IMR-90 (cell line): Measurements from ENCODE around the gene EPB41L2. TPM values are rescaled to one million over a fixed set of nuclear protein-coding genes. Genes with fewer than 3 reads are reported as not detected.
A peak's percentile ranks its signal among the peaks of the same experiment; 100 is the strongest.

ENCODE experiments used
- ATAC-seq: fragments of 200-7000 bp; cut with Tn5 transposase; 2 replicates; pipeline ENCODE4 v1.9.1; 2020; ENCODE audit warnings: low read depth, mild to moderate bottlenecking, moderate library complexity
- BruUV-seq: library from RNA; stranded (reverse); fragments of 400-500 nt; replicated peaks from 2 replicates; lab custom pipeline; 2021; lab: Mats Ljungman, UMichigan
- CTCF ChIA-PET: fragments of 300-600 bp; formaldehyde crosslinking; extraction: SDS; loops from one replicate; lab custom pipeline; 2021; ENCODE audit warnings: antibody characterized with exemption; lab: Yijun Ruan, JAX
- POLR2A ChIA-PET: fragments of 300-600 bp; sonication (Branson Sonifier 250); formaldehyde crosslinking; loops from one replicate; lab custom pipeline; 2022; ENCODE audit warnings: antibody characterized with exemption; ENCODE audit not compliant: unreplicated experiment; lab: Charles Lee
- DNase-seq: peaks from one replicate; pipeline ENCODE4 v3.0.0; 2013
- H2AFZ ChIP-seq: replicated peaks from 2 replicates; pipeline ENCODE3; 2013; ENCODE audit warnings: low read length, mild to moderate bottlenecking; ENCODE audit not compliant: poor library complexity
- H2AK5ac ChIP-seq: 2 replicates; pipeline ENCODE4 v1.6.1; 2013; ENCODE audit warnings: low read depth, low read length, inconsistent platforms
- H2AK9ac ChIP-seq: replicated peaks from 2 replicates; pipeline ENCODE3; 2013; ENCODE audit warnings: mild to moderate bottlenecking, low read depth, low read length, moderate library complexity; ENCODE audit not compliant: poor library complexity
- H2BK120ac ChIP-seq: 2 replicates; pipeline ENCODE4 v1.6.1; 2013; ENCODE audit warnings: low read depth, low read length, inconsistent platforms
- H2BK15ac ChIP-seq: 3 replicates; pipeline ENCODE4 v1.6.1; 2013; ENCODE audit warnings: low read depth, low read length, inconsistent platforms
- H2BK20ac ChIP-seq: 2 replicates; pipeline ENCODE4 v1.6.1; 2013; ENCODE audit warnings: low read depth, mild to moderate bottlenecking, inconsistent platforms, low read length, moderate library complexity
- H2BK5ac ChIP-seq: 2 replicates; pipeline ENCODE4 v1.6.1; 2013; ENCODE audit warnings: mild to moderate bottlenecking, low read depth, low read length, inconsistent platforms; ENCODE audit not compliant: poor library complexity, severe bottlenecking
- H3K14ac ChIP-seq: replicated peaks from 2 replicates; pipeline ENCODE4 v1.6.1; 2013; ENCODE audit warnings: low read depth, low read length, inconsistent platforms
- H3K18ac ChIP-seq: 2 replicates; pipeline ENCODE4 v1.6.1; 2013; ENCODE audit warnings: low read depth, low read length, control low read depth
- H3K23ac ChIP-seq: 2 replicates; pipeline ENCODE4 v1.6.1; 2013; ENCODE audit warnings: low read depth, low read length, inconsistent platforms
- H3K27ac ChIP-seq: 2 replicates; pipeline ENCODE4 v1.5.1; 2013; ENCODE audit warnings: mild to moderate bottlenecking, control low read depth, low read length; ENCODE audit not compliant: insufficient read depth
- H3K27me3 ChIP-seq: 2 replicates; pipeline ENCODE4 v1.6.1; 2013; ENCODE audit warnings: low read length; ENCODE audit not compliant: control insufficient read depth, insufficient read depth
- H3K36me3 ChIP-seq: 2 replicates; pipeline ENCODE4 v1.6.1; 2013; ENCODE audit warnings: low read length, mixed read lengths; ENCODE audit not compliant: control insufficient read depth, insufficient read depth
- H3K4ac ChIP-seq: 2 replicates; pipeline ENCODE4 v1.6.1; 2013; ENCODE audit warnings: low read depth, low read length, inconsistent platforms
- H3K4me1 ChIP-seq: 2 replicates; pipeline ENCODE4 v1.6.1; 2013; ENCODE audit warnings: low read length, mixed read lengths; ENCODE audit not compliant: control insufficient read depth, insufficient read depth
- H3K4me2 ChIP-seq: 2 replicates; pipeline ENCODE4 v1.6.1; 2013; ENCODE audit warnings: low read depth, mild to moderate bottlenecking, control low read depth, low read length, moderate library complexity
- H3K4me3 ChIP-seq: 2 replicates; pipeline ENCODE4 v1.5.1; 2013; ENCODE audit warnings: low read depth, mild to moderate bottlenecking, control low read depth, low read length, moderate library complexity; ENCODE audit not compliant: insufficient read depth
- H3K56ac ChIP-seq: 2 replicates; pipeline ENCODE4 v1.6.1; 2013; ENCODE audit warnings: low read length, inconsistent platforms; ENCODE audit not compliant: insufficient read depth; ENCODE audit errors: extremely low read depth
- H3K79me1 ChIP-seq, 2 experiments: 2 replicates each; pipeline ENCODE4 v1.6.1; 2013; ENCODE audit warnings: low read length in 2 of 2, inconsistent platforms in 1 of 2, low read depth in 1 of 2
- H3K9ac ChIP-seq: 2 replicates; pipeline ENCODE4 v1.6.1; 2013; ENCODE audit warnings: low read depth, low read length, control low read depth
- H3K9me1 ChIP-seq: 2 replicates; pipeline ENCODE4 v1.6.1; 2013; ENCODE audit warnings: low read length, inconsistent platforms; ENCODE audit not compliant: insufficient read depth
- H3K9me3 ChIP-seq: 2 replicates; pipeline ENCODE4 v1.6.1; 2013; ENCODE audit warnings: low read length; ENCODE audit not compliant: control insufficient read depth, insufficient read depth
- H4K20me1 ChIP-seq: 2 replicates; pipeline ENCODE4 v1.6.1; 2013; ENCODE audit warnings: low read length, inconsistent platforms; ENCODE audit not compliant: insufficient read depth
- H4K5ac ChIP-seq: 2 replicates; pipeline ENCODE4 v1.6.1; 2013; ENCODE audit warnings: mild to moderate bottlenecking, low read depth, low read length, control low read depth
- H4K8ac ChIP-seq, 2 experiments: 2 replicates each; pipeline ENCODE4 v1.6.1; 2013; ENCODE audit warnings: low read depth in 2 of 2, low read length in 2 of 2, control low read depth in 1 of 2, inconsistent platforms in 1 of 2
- H4K91ac ChIP-seq: 2 replicates; pipeline ENCODE4 v1.6.1; 2013; ENCODE audit warnings: low read depth, low read length, inconsistent platforms; ENCODE audit not compliant: insufficient read depth
- BHLHE40 ChIP-seq: fragments of 150-350 bp; IDR thresholded peaks from 2 replicates; pipeline ENCODE4 v1.6.1; 2016; ENCODE audit warnings: mild to moderate bottlenecking, low read depth, low read length
- CEBPB ChIP-seq: IDR thresholded peaks from 2 replicates; pipeline ENCODE4 v1.6.1; 2012; ENCODE audit warnings: low read depth, low read length, improper control_type of control experiment
- CHD1 ChIP-seq: IDR thresholded peaks from 2 replicates; pipeline ENCODE4 v1.6.1; 2012; ENCODE audit warnings: low read depth, low read length, improper control_type of control experiment
- CTCF ChIP-seq: conservative IDR thresholded peaks from 2 replicates; pipeline ENCODE4 v1.5.1; 2012; ENCODE audit warnings: mild to moderate bottlenecking, low read depth, low read length, improper control_type of control experiment
- ELK1 ChIP-seq: fragments of 150-350 bp; IDR thresholded peaks from 2 replicates; pipeline ENCODE4 v1.6.1; 2016; ENCODE audit warnings: low read depth, mild to moderate bottlenecking, low read length, moderate library complexity, borderline replicate concordance
- FOS ChIP-seq: fragments of 150-350 bp; IDR thresholded peaks from 2 replicates; pipeline ENCODE4 v1.6.1; 2016; ENCODE audit warnings: low read depth, low read length
- MAFK ChIP-seq: IDR thresholded peaks from 2 replicates; pipeline ENCODE4 v1.6.1; 2012; ENCODE audit warnings: low read depth, low read length, improper control_type of control experiment
- MAZ ChIP-seq: IDR thresholded peaks from 2 replicates; pipeline ENCODE4 v1.6.1; 2012; ENCODE audit warnings: low read depth, mild to moderate bottlenecking, low read length, improper control_type of control experiment, moderate library complexity, borderline replicate concordance
- MXI1 ChIP-seq: IDR thresholded peaks from 2 replicates; pipeline ENCODE4 v1.6.1; 2012; ENCODE audit warnings: low read depth, mild to moderate bottlenecking, low read length, moderate library complexity, borderline replicate concordance
- NFE2L2 ChIP-seq: fragments of 150-350 bp; IDR thresholded peaks from 2 replicates; pipeline ENCODE4 v1.6.1; 2016; ENCODE audit warnings: low read depth, mild to moderate bottlenecking, low read length
- POLR2A ChIP-seq: IDR thresholded peaks from 2 replicates; pipeline ENCODE4 v1.6.1; 2012; ENCODE audit warnings: mild to moderate bottlenecking, low read depth, low read length
- RAD21 ChIP-seq: IDR thresholded peaks from 2 replicates; pipeline ENCODE4 v1.6.1; 2012; ENCODE audit warnings: low read length, improper control_type of control experiment
- RCOR1 ChIP-seq: IDR thresholded peaks from 2 replicates; pipeline ENCODE4 v1.6.1; 2012; ENCODE audit warnings: mild to moderate bottlenecking, low read length, improper control_type of control experiment; ENCODE audit not compliant: insufficient replicate concordance
- RFX5 ChIP-seq: IDR thresholded peaks from 2 replicates; pipeline ENCODE4 v1.8.0; 2012; ENCODE audit warnings: low read depth, mild to moderate bottlenecking, low read length, moderate library complexity
- SMC3 ChIP-seq: fragments of 150-350 bp; IDR thresholded peaks from 2 replicates; pipeline ENCODE4 v1.6.1; 2016; ENCODE audit warnings: low read depth, mild to moderate bottlenecking, antibody characterized with exemption, low read length, moderate library complexity
- USF2 ChIP-seq: fragments of 150-350 bp; IDR thresholded peaks from 2 replicates; pipeline ENCODE4 v1.6.1; 2017; ENCODE audit warnings: mild to moderate bottlenecking, antibody characterized with exemption, low read length, low read depth
- WGBS, 2 experiments: methylation state at CpG; one replicate each; pipeline versions ENCODE4 v1.1.5 to v1.1.7; 2013; ENCODE audit warnings: missing lambda C conversion rate in 2 of 2; ENCODE audit not compliant: insufficient read length in 1 of 2; ENCODE audit errors: extremely low coverage in 2 of 2; 5-methylcytosine and 5-hydroxymethylcytosine counted together
- dilution Hi-C: fragments of 300-500 bp; cut with HindIII; formaldehyde crosslinking; loops from one replicate; pipeline ENCODE4 v1.14.3; 2018; ENCODE audit warnings: low sequenced_read_pairs; ENCODE audit not compliant: unreplicated experiment
- in situ Hi-C: fragments of 300-500 bp; cut with MboI; formaldehyde crosslinking; loops from 3 replicates; pipeline ENCODE4 v1.14.3; 2019; ENCODE audit warnings: low sequenced_read_pairs, inconsistent platforms, mixed read lengths
- intact Hi-C: fragments of 100-400 bp; cut with micrococcal nuclease; formaldehyde crosslinking; loops from 2 replicates; pipeline ENCODE4 v1.10.0; 2022
- polyA plus RNA-seq, 3 experiments: library from polyadenylated mRNA; depleted of rRNA; stranded (reverse); fragments of >200 nt; gene quantifications; 2 replicates each; pipeline ENCODE4 v1.2.3, GENCODE V29; 2012; ENCODE audit warnings: low replicate concordance in 1 of 3
- total RNA-seq: library from RNA; depleted of rRNA; stranded (reverse); fragments of >200 nt; gene quantifications from 2 replicates; pipeline ENCODE4 v1.2.3, GENCODE V29; 2012

The EPB41L2 gene
- total and polyA plus RNA-seq, 2 of the 4 experiments (the other 2 are of a cell fraction), result 85.7 to 99.8 TPM

- ChIA-PET POLR2A (no interaction called here), CTCF (no interaction called here)
- Histone ChIP-seq H3K18ac (no peak overlapping the region; the same call in 1 of the 2 replicates), H3K9me3 (no peaks in the 10 kb centered on the region), H2AK5ac (0 out of 2 replicates have a peak overlapping the region, but pooled peaks have one; percentile 65), H3K4me3 (no peak overlapping the region), H2BK20ac (peak overlapping the region; percentile 17; the same call in 1 of the 2 replicates), H3K56ac (no peak overlapping the region), H2BK120ac (peak overlapping the region; percentile 14), H2AK9ac (no peak overlapping the region), H3K4me2 (peak overlapping the region; percentile 76; the same call in 1 of the 2 replicates), H2BK5ac (peak overlapping the region; percentile 84), H4K91ac (0 out of 2 replicates have a peak overlapping the region, but pooled peaks have one; percentile 54), H3K23ac (peak overlapping the region; percentile 78; the same call in 1 of the 2 replicates), H3K36me3 (no peaks in the 10 kb centered on the region; the same call in 1 of the 2 replicates), H3K9ac (no peak overlapping the region), H3K27ac (peak overlapping the region; percentile 30; the same call in 1 of the 2 replicates), H4K8ac (0 out of 4 replicates have a peak overlapping the region, but pooled peaks of 1 of the 2 experiments have one; percentile 6), H3K14ac (0 out of 2 replicates have a peak overlapping the region, but pooled peaks have one; percentile 11), H2BK15ac (peak overlapping the region; percentile 16; the same call in 1 of the 3 replicates), H3K27me3 (no peaks in the 10 kb centered on the region), H4K5ac (no peak overlapping the region), H3K4ac (0 out of 2 replicates have a peak overlapping the region, but pooled peaks have one; percentile 78), H3K4me1 (peaks cover 9% of the 10 kb centered on the region), H2AFZ (no peak overlapping the region), H4K20me1 (peaks cover 17% of the 10 kb centered on the region), H3K9me1 (peaks cover 8% of the 10 kb centered on the region), H3K79me1 (peaks cover 30 to 65% of the 10 kb centered on the region in 2 experiments)
- TF ChIP-seq MXI1 (no peak), ELK1 (no peak), MAFK (no peak), USF2 (no peak), RFX5 (no peak), NFE2L2 (no peak), CEBPB (no peak), RAD21 (no peak), FOS (no peak), RCOR1 (no peak), POLR2A (no peak), BHLHE40 (no peak), CTCF (no peak), MAZ (no peak), CHD1 (no peak), SMC3 (no peak)
- intact Hi-C loops (no loop called here), in situ Hi-C loops (no loop called here), dilution Hi-C loops (no loop called here)
- DNase-seq, result no peak
- WGBS, 2 experiments, result no CpG with 5 or more reads among the region's 6 CpGs
- ATAC-seq, result no peak
- no TSS peak for BruUV-seq
Measured at GRCh38 chr6:131024565-131024964, 38.5 kb downstream of the EPB41L2 start.
